CD4-positive, alpha-beta memory T cell (primary cell): Measurements from ENCODE around the gene RPS6KL1. TPM values are rescaled to one million over a fixed set of nuclear protein-coding genes. Genes with fewer than 3 reads are reported as not detected.
A peak's percentile ranks its signal among the peaks of the same experiment; 100 is the strongest.

ENCODE experiments used
- CTCF ChIA-PET: fragments of 350-600 bp; sonication (Branson Sonifier 250); formaldehyde crosslinking; loops from one replicate; lab custom pipeline; 2021; ENCODE audit warnings: inconsistent platforms; ENCODE audit not compliant: partially characterized antibody; lab: Charles Lee
- POLR2A ChIA-PET: fragments of 350-600 bp; sonication (Branson Sonifier 250); formaldehyde crosslinking; loops from one replicate; lab custom pipeline; 2021; ENCODE audit not compliant: partially characterized antibody; lab: Charles Lee
- DNase-seq, 5 donors: peaks; one replicate each; pipeline versions ENCODE4 v3.0.0 to v3.0.0-alpha.2; 2020 to 2022; ENCODE audit warnings: mixed read lengths in 1 of 5
- H3K27ac ChIP-seq: one replicate; pipeline ENCODE4 v1.7.0; 2013; ENCODE audit warnings: low read depth, low read length
- H3K27me3 ChIP-seq: 2 replicates; pipeline ENCODE4 v1.7.0; 2013; ENCODE audit warnings: mild to moderate bottlenecking, low read length, moderate library complexity; ENCODE audit not compliant: insufficient read depth
- H3K36me3 ChIP-seq: 2 replicates; pipeline ENCODE4 v1.7.0; 2013; ENCODE audit warnings: mild to moderate bottlenecking, low read length, moderate library complexity; ENCODE audit not compliant: insufficient read depth
- H3K4me1 ChIP-seq: 2 replicates; pipeline ENCODE4 v1.7.0; 2013; ENCODE audit warnings: mild to moderate bottlenecking, low read length, moderate library complexity; ENCODE audit not compliant: insufficient read depth
- H3K4me3 ChIP-seq, 2 donors: one replicate each; pipeline ENCODE4 v1.7.0; 2013; ENCODE audit warnings: low read length in 2 of 2, mild to moderate bottlenecking in 1 of 2
- H3K9me3 ChIP-seq, 2 donors: one replicate each; pipeline ENCODE4 v1.7.0; 2013; ENCODE audit warnings: low read length in 2 of 2, control low read depth in 1 of 2; ENCODE audit not compliant: control insufficient read depth in 1 of 2
- H3K27ac Mint-ChIP-seq, 7 donors: one replicate each; pipeline ENCODE4 v1.8.0; 2020 to 2021; ENCODE audit warnings: mixed read lengths in 7 of 7, mild to moderate bottlenecking in 6 of 7, inconsistent platforms in 3 of 7, moderate library complexity in 3 of 7
- H3K27me3 Mint-ChIP-seq, 2 donors: one replicate each; pipeline ENCODE4 v1.8.0; 2020 to 2021; ENCODE audit warnings: mixed read lengths in 2 of 2
- H3K36me3 Mint-ChIP-seq, 2 donors: one replicate each; pipeline ENCODE4 v1.8.0; 2020 to 2021; ENCODE audit warnings: mixed read lengths in 2 of 2, inconsistent platforms in 1 of 2, mild to moderate bottlenecking in 1 of 2
- H3K4me1 Mint-ChIP-seq, 4 donors: one replicate each; pipeline ENCODE4 v1.8.0; 2020 to 2021; ENCODE audit warnings: mixed read lengths in 4 of 4, mild to moderate bottlenecking in 1 of 4
- H3K4me3 Mint-ChIP-seq, 8 donors: one replicate each; pipeline ENCODE4 v1.8.0; 2020 to 2021; ENCODE audit warnings: mixed read lengths in 8 of 8, mild to moderate bottlenecking in 7 of 8, moderate library complexity in 6 of 8, inconsistent platforms in 3 of 8
- H3K9me3 Mint-ChIP-seq, 8 donors: one replicate each; pipeline ENCODE4 v1.8.0; 2020 to 2021; ENCODE audit warnings: mixed read lengths in 8 of 8, mild to moderate bottlenecking in 5 of 8, inconsistent platforms in 3 of 8, moderate library complexity in 1 of 8
- intact Hi-C: fragments of 100-400 bp; cut with micrococcal nuclease; formaldehyde crosslinking; loops from one replicate; pipeline ENCODE4 v1.15.1; 2023
- polyA plus RNA-seq, 2 donors: library from polyadenylated mRNA; unstranded; fragments of 300-500 nt; fragmentation: Illumina TruSeq; gene quantifications; one replicate each; pipeline ENCODE4 v1.2.3, GENCODE V29; 2021
- total RNA-seq, 2 experiments: library from RNA; stranded (reverse); gene quantifications; one replicate each; pipeline ENCODE4 v1.2.3, GENCODE V29; 2021

Gene RPS6KL1, protein sequence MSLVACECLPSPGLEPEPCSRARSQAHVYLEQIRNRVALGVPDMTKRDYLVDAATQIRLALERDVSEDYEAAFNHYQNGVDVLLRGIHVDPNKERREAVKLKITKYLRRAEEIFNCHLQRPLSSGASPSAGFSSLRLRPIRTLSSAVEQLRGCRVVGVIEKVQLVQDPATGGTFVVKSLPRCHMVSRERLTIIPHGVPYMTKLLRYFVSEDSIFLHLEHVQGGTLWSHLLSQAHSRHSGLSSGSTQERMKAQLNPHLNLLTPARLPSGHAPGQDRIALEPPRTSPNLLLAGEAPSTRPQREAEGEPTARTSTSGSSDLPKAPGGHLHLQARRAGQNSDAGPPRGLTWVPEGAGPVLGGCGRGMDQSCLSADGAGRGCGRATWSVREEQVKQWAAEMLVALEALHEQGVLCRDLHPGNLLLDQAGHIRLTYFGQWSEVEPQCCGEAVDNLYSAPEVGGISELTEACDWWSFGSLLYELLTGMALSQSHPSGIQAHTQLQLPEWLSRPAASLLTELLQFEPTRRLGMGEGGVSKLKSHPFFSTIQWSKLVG
- 1 to 10 TPM; 2.5 to 2.9 TPM for total RNA-seq
- under 1 TPM; 0.45 to 0.87 TPM for polyA plus RNA-seq

DNA sequence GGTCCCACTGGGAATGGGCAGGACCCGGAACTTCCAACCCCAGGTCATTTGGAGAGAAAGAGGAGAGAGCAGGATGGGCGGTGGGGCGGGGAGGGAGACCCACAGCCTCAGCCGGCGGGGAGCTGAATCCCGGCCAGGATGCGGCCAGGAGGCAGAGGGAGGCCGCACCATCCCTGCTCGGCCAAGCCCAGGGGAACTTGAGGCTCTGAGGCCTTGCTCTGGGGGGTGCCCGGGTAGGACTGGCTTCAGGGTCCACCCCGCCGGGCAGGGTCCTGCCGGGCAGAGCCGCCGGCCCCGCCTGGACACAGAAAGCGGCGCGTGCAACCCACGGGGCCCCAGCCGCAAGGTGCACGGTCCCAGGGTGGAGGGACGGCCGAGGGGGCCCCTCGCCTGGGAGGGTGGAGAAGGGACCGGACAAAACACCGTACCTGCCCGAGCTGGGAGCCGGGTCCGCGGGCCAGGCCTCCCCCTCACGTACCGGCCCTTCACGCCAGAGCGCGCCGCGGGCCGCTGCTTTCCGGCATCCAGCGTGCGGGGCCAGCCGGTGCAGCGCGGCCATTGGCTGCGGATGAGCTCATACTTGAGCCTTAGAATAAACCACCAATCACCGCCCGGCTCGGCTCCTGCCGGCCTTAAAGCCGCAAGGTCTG, at the start of gene RPS6KL1:
Gene RPS6KL1, minus strand, starts transcription at position 509 of the 650 bp plus-strand sequence. CDS start 1,719 bp downstream, outside the sequence.
- Histone ChIP-seq H3K36me3 (no peaks in the 10 kb centered on the region), H3K4me3 (peak within 1 kb of the TSS in 1 of 2 donors; percentile 35), H3K27me3 (no peaks in the 10 kb centered on the region), H3K4me1 (no peaks in the 10 kb centered on the region), H3K9me3 (no peaks in the 10 kb centered on the region), H3K27ac (no peak within 1 kb of the TSS)
- Mint-ChIP-seq H3K9me3 (peaks cover 0 to 4% (median 0%) of the 10 kb centered on the region in 8 donors), H3K4me3 (peak within 1 kb of the TSS; percentile 46 to 72 (median 62)), H3K27me3 (peaks cover 3 to 10% of the 10 kb centered on the region in 2 donors), H3K36me3 (no peaks in the 10 kb centered on the region), H3K4me1 (peaks cover 3 to 8% (median 5%) of the 10 kb centered on the region in 4 donors), H3K27ac (peak within 1 kb of the TSS in 4 of 7 donors; percentile 59 to 74 (median 66))
- intact Hi-C loops, result no loop called here
- POLR2A ChIA-PET, result interaction anchor here (1.3 kb wide), 1 partner anchor 41 kb away, joined by 3 read pairs; the partner anchor contains the start of gene DLST
- peak; percentile 56 to 76 (median 61) for DNase-seq
- CTCF ChIA-PET, result interaction anchor here (0.8 to 3.7 kb wide), 7 partner anchors 15 to 165 kb away, joined by 3 to 20 read pairs (median 4); no protein-coding TSS in a partner anchor

DNA sequence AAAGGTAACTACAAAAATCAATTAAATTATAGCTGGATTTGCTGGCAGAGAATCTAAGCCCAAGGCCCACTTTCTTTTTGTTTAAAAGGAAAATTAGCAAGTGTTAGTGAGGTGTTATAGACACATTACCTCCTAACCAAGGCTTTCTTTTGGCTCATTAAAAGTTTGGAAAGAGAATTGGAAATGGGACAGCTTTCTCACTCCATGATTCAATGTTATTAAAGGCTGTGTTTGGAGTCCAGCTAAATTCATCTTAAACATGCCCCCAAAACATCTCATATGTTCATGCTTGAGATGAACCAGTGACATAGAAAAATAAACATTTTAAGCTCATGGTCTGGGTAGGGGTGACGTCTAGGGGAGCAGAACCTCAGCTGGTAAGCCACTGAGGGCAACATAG, 45.8 kb upstream of the RPS6KL1 start:
- H3K27me3 ChIP-seq, result no peaks in the 10 kb centered on the region
- H3K4me3 ChIP-seq, result no peak overlapping the region
- H3K9me3 ChIP-seq, result no peaks in the 10 kb centered on the region
- H3K4me1 ChIP-seq, result no peaks in the 10 kb centered on the region
- Mint-ChIP-seq H3K36me3 (no peaks in the 10 kb centered on the region), H3K27ac (no peak overlapping the region), H3K4me3 (no peak overlapping the region), H3K9me3 (no peaks in the 10 kb centered on the region), H3K4me1 (peaks cover 0 to 3% (median under 1%) of the 10 kb centered on the region in 4 donors), H3K27me3 (peaks cover 0 to 6% of the 10 kb centered on the region in 2 donors)
- intact Hi-C loops, result no loop called here
- ChIA-PET POLR2A (no interaction called here), CTCF (interaction anchor here (1.0 to 1.2 kb wide), 2 partner anchors 120 to 122 kb away, joined by 3 to 4 read pairs; no protein-coding TSS in a partner anchor)
- H3K27ac ChIP-seq, result no peak overlapping the region
- DNase-seq, result no peak
- H3K36me3 ChIP-seq, result no peaks in the 10 kb centered on the region

DNA sequence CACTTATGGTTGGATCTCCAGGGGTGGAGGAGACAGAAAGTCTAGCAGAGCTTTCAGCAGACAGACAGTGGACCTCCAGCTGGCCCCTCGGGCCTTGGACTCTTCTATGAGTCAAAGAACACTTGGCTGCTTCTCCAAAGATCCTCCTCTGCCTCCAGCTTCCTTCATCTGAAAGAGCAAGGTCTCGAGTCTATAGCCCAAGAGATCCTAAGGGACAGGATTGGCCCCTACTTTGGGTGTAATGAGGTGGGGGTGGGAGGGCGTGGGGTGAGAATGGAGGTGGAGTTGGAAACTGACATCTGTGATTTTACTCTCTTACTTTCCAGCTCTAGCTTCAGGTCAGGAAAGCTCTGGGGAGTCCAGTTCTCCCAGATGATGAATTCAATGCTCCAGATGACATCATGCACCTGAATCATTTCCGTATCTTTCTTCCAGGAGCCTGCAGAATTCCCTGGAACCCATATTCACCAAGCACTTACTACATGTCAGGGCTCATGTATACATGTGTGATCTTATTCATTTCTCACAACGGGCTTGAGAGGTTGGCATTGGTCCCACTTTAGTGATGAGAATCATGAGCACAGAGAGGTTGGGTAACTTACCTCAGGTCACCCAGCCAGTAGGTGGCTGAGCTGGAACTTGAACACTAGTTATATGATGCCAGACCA, 42.6 kb upstream of the RPS6KL1 start:
- intact Hi-C loops, result no loop called here
- Histone ChIP-seq H3K4me3 (no peak overlapping the region), H3K9me3 (no peaks in the 10 kb centered on the region), H3K27ac (no peak overlapping the region), H3K27me3 (no peaks in the 10 kb centered on the region), H3K36me3 (no peaks in the 10 kb centered on the region), H3K4me1 (no peaks in the 10 kb centered on the region)
- H3K36me3 Mint-ChIP-seq, result no peaks in the 10 kb centered on the region
- no peaks in the 10 kb centered on the region for H3K4me1 Mint-ChIP-seq
- peak overlapping the region in 1 of 8 donors; percentile 26 for H3K4me3 Mint-ChIP-seq
- H3K9me3 Mint-ChIP-seq, result no peaks in the 10 kb centered on the region
- no peak for DNase-seq
- POLR2A ChIA-PET, result no interaction called here
- peaks cover 0 to 7% of the 10 kb centered on the region in 2 donors for H3K27me3 Mint-ChIP-seq
- H3K27ac Mint-ChIP-seq, result peak overlapping the region in 1 of 7 donors; percentile 69
- CTCF ChIA-PET, result no interaction called here

DNA sequence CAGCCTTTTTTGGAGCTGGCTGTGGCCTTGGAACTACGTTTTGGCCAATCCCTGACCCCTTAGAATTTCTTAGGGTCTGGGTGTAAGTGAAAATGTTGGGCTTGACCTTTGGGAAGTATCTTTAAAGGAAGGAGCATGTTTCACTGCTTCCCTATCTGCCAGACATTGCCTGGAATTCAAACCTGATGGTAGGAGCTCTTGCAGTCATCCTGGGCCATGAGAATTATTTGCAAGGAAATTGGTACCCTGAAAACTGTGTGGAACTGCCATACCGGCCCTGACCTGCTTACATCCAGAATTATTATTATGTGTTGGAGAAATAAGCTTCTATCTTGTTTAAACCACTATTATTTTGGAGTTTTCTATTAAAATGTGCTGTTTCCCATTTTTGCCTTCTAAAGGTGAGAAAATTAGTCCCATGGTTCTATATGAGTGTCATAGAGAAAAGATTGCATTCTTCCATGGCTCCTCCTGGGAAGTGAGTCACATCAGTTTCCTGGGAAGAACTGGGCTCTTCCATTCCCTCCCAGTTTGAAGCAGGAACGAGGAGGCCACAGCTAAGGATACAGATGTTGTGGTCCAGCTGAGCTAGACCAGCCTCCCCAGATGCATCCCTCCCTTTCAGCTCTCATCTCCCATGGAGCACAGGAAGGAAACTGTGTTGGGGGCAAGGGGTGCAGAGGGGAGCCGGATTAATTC, 41.9 kb upstream of the RPS6KL1 start:
- no peaks in the 10 kb centered on the region for H3K9me3 ChIP-seq
- intact Hi-C loops, result no loop called here
- no peaks in the 10 kb centered on the region for H3K27me3 ChIP-seq
- ChIA-PET CTCF (no interaction called here), POLR2A (interaction anchor here (1.1 kb wide), 1 partner anchor 59 kb away, joined by 3 read pairs; no protein-coding TSS in a partner anchor)
- no peaks in the 10 kb centered on the region for H3K36me3 ChIP-seq
- H3K4me1 Mint-ChIP-seq, result no peaks in the 10 kb centered on the region
- H3K27ac ChIP-seq, result no peak overlapping the region
- H3K36me3 Mint-ChIP-seq, result no peaks in the 10 kb centered on the region
- H3K4me3 ChIP-seq, result no peak overlapping the region
- no peaks in the 10 kb centered on the region for H3K9me3 Mint-ChIP-seq
- no peaks in the 10 kb centered on the region for H3K4me1 ChIP-seq
- no peak overlapping the region for H3K27ac Mint-ChIP-seq
- no peak for DNase-seq
- H3K4me3 Mint-ChIP-seq, result no peak overlapping the region
- peaks cover 0 to 7% of the 10 kb centered on the region in 2 donors for H3K27me3 Mint-ChIP-seq

DNA sequence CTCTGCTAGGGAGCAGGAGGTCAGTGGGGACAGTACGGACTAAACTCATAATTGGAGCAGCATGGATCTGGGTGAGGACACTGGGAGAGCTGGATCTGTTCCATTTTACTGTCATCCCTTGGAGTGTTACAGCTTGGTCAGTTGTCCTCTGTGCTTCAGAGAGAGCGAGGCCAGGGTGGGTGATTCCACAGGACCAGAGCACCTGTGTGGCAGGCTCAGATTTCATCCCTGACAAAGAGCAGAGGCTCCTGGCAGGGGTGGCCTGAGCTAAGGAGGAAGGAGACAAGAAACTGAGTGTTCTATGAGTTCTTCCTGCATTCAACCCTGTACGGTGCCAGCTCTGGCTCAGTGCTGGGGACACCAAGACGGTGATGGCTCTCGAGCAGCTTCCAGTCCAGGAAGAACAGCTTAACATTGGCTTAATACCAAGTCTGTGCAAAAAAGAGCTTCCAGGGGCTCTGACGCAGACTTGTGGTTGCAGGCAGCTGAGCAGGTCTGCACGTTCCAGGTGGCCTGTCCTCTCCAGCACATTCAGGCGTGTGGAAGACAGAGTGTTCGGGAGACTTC, 40.7 kb upstream of the RPS6KL1 start:
- Histone ChIP-seq H3K27me3 (no peaks in the 10 kb centered on the region), H3K36me3 (no peaks in the 10 kb centered on the region), H3K4me1 (no peaks in the 10 kb centered on the region), H3K4me3 (no peak overlapping the region), H3K9me3 (no peaks in the 10 kb centered on the region), H3K27ac (no peak overlapping the region)
- Mint-ChIP-seq H3K4me1 (no peaks in the 10 kb centered on the region), H3K36me3 (no peaks in the 10 kb centered on the region), H3K27me3 (peaks cover 0 to 7% of the 10 kb centered on the region in 2 donors), H3K27ac (peak overlapping the region in 1 of 7 donors; percentile 36), H3K9me3 (no peaks in the 10 kb centered on the region), H3K4me3 (peak overlapping the region in 1 of 8 donors; percentile 7)
- intact Hi-C loops, result no loop called here
- no peak for DNase-seq
- ChIA-PET POLR2A (interaction anchor here (1.1 kb wide), 1 partner anchor 60 kb away, joined by 3 read pairs; no protein-coding TSS in a partner anchor), CTCF (interaction anchor here (0.8 kb wide), 1 partner anchor 18 kb away, joined by 3 read pairs; no protein-coding TSS in a partner anchor)

DNA sequence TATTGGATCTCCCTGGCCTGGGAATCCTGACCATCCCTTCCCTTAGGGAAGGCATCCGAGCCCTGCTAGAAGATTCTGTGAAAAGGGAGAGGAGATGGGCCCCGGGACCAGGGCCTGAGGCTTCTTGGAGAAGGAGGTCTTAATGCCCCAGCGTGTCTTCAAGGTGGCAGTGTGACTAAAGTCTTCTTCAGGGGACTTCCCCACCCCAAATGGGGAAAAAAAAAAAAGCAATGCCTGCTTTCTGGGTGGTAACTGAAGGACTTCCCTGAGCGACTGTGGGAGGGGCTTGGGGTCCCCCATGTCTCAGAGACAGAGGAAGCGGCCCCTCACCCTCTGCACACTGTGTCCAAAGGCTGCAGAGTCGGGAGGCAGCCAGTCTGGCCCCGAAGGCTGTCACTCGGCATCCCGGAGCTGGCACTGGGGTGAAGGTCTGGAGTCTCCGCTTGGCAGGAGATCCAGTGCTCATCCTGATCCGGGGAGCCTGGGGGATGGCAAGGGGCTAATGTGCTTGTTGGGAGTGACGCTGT, 40.2 kb upstream of the RPS6KL1 start:
- Histone ChIP-seq H3K9me3 (no peaks in the 10 kb centered on the region), H3K27me3 (no peaks in the 10 kb centered on the region), H3K36me3 (no peaks in the 10 kb centered on the region), H3K27ac (no peak overlapping the region), H3K4me1 (no peaks in the 10 kb centered on the region), H3K4me3 (no peak overlapping the region)
- no peaks in the 10 kb centered on the region for H3K9me3 Mint-ChIP-seq
- no peaks in the 10 kb centered on the region for H3K4me1 Mint-ChIP-seq
- no peaks in the 10 kb centered on the region for H3K36me3 Mint-ChIP-seq
- H3K27me3 Mint-ChIP-seq, result peaks cover 0 to 7% of the 10 kb centered on the region in 2 donors
- H3K27ac Mint-ChIP-seq, result peak overlapping the region in 1 of 7 donors; percentile 27
- no peak for DNase-seq
- ChIA-PET POLR2A (no interaction called here), CTCF (no interaction called here)
- H3K4me3 Mint-ChIP-seq, result peak overlapping the region in 1 of 8 donors; percentile 7
- intact Hi-C loops, result no loop called here
